Islet of Langerhans (tissue), 1 donor: Measurements from ENCODE around the gene GPBP1.
"Not testable (repeated sequence)": the region's sequence is repeated elsewhere in the genome, so short reads cannot be mapped to it uniquely, and the experiment has no call there.

ENCODE experiments used
- FAIRE-seq: peaks from one replicate; lab custom pipeline; 2011; peaks lifted over from hg19 to GRCh38; lab: Jason Lieb, UNC

GPBP1 gene, protein sequence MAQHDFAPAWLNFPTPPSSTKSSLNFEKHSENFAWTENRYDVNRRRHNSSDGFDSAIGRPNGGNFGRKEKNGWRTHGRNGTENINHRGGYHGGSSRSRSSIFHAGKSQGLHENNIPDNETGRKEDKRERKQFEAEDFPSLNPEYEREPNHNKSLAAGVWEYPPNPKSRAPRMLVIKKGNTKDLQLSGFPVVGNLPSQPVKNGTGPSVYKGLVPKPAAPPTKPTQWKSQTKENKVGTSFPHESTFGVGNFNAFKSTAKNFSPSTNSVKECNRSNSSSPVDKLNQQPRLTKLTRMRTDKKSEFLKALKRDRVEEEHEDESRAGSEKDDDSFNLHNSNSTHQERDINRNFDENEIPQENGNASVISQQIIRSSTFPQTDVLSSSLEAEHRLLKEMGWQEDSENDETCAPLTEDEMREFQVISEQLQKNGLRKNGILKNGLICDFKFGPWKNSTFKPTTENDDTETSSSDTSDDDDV

DNA sequence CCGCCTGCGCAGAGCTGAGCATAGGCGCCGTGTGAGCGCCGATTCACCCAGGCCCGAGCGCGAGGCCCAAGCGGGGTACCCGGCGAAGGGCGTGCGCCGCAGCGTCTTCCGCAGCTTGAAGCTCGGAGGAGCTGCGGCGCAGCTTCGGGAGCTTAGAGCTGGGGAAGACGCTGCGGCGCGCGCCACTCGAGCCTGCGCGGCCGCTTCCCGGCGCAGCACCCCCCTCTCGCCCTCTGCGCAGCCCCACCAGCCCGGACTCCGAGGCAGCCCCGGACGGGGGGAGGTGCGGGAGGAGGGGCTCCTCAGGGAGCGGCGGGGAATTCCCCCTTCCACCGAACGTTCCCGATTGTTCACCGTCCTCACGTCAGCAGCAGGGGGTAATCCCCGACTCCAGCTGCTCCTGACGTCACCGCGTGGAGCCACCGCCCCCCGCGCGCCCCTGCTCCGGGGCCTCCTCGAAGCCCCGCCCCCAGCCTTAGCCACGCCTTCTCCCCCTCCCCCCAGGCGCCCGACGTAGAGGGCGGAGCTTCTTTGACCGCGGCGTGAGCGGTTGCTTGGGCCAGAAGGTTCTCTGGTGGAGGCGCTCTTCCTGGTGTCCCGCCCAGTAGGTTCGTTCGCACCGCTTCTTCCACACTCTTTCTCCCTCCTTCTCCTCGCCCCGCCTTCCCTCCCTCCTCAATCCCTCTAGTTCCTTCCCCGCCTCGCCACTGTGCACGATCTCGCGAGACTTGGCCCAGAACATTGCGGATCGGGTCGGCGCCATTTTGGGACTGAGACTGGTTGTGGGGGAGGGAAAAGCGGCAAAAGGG, at the start of gene GPBP1:
GPBP1 (plus strand) TSS at position 741 of the 809 bp plus-strand sequence. CDS start 40,072 bp downstream, outside the sequence.
- no peak for FAIRE-seq

DNA sequence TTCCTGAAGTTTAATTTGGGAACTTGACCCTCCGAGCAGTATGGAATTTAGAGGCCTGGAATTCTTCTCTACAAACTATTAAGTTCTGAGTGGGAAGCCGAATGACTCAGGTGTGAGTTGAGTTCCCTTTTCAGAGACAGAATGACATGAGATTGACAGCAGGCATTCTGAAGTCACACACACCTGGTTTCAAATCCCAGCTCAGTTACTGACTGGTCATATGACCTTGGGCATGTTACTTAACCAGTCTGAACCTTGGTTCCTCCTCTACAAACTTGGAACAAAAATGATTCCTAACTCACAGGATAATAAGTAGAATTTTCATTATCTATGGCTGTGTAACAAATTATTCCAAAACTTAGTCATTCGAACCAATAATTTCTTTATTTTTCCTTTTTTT, 45.5 kb upstream of the GPBP1 start:
- no peak for FAIRE-seq

DNA sequence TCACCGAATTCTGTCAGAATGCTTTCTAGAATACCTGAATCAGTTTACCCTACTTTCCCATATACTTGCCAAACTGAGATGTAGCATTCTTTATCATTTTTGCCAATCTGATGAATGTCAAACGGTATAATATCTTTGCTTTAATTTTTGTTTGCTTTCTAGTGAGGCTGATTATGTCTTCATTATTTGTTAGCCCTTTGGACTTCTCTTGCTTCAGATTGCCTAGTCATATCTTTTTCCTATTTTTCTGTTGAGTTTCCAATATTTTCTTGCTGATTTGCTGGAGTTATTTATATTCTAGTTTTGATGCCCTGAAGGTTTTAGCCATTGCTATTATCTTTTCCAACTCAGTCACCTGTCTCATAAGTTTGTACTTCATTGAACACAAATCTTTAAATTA, 40.3 kb upstream of the GPBP1 start:
- FAIRE-seq, result no peak

DNA sequence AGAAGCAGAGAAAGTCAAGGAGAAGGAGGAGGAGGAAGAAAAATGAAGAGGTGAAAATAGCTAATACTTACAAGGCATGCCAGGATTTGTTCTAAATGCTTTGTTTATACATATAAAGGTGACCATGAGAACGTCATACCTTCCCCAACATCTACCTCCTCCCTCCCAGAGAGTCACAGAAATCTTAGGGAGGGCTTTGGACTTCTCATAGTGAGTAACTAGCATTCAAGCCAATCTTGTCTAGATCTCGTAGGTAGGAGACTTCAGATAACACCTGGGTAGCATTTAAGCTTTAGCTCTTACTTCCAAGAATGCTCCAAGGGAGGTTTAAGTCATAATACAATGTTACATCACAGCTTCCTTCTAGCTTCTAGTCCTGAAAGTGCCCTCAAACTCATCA, 36.5 kb upstream of the GPBP1 start:
- no peak for FAIRE-seq

DNA sequence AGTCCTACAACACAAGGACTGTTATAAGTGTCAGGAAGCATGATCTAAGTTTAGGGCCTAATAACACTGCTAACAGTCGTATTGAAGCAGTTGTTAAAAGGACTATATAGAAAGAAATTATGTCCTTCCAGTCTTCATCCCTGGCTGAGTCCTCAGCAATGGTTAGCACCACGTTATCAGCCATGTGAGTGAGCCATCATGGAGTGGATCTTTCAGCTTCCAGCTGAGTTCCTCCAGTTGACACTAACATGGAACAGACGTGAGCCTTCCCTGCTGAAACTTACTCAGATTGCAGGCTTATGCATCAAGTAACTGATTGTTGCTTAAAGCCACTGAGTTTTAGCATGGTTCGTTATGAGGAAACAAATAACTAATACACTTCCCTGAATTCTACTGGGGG, 21.5 kb upstream of the GPBP1 start:
- no peak for FAIRE-seq

DNA sequence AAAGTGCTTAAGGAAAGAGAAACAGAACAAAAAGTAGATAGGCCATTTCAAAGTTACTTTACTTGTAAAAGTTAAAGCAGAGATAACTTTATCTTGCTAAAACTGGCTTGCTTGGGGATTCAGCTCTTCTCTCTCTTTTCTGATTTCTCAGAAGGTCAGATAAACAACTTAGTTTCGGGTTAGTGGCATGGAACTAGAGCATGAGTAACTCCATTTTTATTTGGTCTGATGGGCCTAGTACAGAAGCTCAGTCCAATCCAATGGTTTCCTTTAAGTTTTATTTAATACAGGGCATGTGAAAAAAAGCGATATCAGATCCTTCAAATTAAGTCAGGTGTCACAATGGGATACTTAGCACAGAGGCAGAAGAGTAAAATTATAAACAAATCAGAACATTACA, 18.8 kb upstream of the GPBP1 start:
- FAIRE-seq, result no peak

DNA sequence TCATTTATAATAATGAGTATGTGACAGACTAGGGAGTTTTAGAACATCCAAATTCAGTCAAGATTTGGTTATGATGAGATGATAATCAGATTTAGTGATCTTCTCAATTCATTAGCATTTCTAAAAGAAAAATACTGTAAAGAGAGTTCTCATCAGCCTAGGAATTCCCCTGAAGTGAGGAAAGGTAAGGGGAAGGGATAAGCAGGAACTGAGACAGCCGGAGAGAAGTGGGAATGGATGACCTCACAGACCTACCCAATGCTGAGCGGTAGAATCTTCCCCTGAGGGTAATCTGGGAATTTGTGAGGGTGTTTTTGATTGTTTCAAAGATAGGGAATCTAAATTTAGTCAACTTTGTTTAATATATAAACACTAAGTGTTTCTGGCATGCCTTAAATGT, 16.7 kb upstream of the GPBP1 start:
- FAIRE-seq, result no peak

DNA sequence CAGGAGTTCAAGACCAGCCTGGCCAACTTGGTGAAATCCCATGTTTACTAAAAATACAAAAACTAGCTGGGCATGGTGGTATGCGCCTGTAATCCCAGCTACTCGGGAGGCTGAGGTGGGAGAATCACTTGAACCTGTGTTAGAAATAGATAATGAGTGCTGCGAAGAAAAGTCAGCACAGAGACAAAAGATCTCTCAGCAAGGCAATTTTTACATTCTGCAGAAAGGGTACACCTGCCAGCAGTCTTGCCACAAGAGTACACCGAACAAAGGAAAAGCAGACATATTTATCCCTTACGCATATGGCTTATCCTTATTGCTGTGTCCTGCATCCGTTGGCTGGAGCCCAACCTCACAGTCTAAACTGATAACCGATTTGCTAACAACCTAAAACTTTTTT, 16.2 kb upstream of the GPBP1 start:
- FAIRE-seq, result no peak

DNA sequence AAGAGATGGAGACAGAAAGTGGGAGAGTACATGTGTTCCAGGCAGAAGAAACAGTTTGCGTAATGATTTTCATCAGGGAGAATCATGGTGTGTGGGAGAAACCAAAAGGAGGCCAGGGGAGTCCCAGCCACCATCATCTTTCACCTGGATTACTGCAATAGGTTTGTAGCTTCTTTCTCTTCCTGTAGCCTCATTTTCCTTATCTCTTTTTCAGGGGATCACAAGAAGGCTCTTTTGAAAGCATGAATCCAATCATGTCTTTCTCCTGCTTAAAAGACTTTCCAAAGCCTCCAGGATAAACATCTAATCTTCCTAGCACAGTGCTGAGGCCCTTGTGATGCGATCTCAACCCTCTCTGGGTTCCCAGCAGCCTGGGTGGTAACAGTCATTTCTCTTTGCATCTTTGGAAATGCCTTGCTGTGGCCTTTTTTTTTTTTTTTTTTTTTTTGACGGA, 10.3 kb upstream of the GPBP1 start:
- no peak for FAIRE-seq

DNA sequence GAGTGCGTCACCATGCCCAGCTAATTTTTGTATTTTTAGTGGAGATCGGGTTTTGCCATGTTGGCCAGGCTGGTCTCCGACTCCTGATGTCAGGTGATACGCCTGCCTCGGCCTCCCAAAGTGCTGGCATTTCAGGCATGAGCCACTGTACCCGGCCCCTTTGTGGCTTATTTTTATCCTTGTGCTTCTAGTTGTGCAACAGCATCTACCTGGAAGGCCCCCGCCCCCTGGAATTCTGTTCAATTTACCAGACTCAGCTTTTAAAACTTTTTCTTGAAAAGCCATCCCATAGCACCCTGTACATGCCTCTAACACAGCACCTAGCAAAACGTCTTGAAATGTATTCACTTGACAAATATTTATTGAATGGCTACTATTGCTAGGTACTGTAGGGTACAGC, 9.7 kb upstream of the GPBP1 start:
- no peak for FAIRE-seq

DNA sequence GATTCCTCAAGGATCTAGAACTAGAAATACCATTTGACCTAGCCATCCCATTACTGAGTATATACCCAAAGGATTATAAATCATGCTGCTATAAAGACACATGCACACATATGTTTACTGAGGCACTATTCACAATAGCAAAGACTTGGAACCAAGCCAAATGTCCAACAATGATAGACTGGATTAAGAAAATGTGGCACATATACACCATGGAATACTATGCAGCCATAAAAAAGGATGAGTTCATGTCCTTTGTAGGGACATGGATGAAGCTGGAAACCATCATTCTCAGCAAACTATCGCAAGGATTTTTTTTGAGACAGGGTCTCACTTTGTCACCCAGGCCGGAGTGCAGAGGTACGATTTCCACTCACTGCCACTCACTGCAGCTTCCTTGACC, 8.7 kb upstream of the GPBP1 start:
- not testable (repeated sequence) for FAIRE-seq

DNA sequence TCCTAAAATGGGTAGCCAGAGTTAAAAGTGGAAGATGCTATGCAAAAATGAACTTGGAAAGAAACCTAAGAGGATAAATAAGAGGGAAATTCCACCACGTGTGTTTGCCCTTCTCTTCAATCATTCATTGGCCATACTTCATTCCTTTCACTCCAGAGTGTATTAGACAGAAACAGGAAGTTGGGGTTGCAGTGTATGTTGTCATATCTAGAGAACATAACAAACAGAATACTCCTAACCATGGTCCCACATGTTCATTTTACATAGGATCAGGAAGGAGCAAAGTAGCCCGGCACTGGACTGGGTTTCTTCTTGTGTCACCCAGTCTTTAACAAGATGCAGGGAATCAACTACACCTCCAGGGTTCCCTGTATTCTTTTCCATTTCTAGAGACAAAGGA, 7.6 kb upstream of the GPBP1 start:
- FAIRE-seq, result no peak

DNA sequence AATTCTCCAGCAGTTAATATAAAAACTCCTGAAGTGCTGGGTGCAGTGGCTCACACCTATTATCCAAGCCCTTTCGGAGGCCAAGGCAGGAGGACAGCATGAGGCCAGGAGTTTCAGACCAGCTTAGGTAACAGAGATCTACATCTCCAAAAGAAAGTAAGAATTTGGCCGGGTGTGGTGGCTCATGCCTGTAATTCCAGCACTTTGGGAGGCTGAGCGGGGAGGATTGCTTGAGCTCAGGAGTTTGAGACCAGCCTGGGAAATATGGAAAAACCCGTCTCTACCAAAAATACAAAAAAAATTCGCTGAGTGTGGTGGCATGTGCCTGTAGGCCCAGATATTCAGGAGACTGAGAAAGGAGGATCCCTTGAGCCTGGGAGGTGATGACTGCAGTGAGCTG, 6.7 kb upstream of the GPBP1 start:
- FAIRE-seq, result no peak

DNA sequence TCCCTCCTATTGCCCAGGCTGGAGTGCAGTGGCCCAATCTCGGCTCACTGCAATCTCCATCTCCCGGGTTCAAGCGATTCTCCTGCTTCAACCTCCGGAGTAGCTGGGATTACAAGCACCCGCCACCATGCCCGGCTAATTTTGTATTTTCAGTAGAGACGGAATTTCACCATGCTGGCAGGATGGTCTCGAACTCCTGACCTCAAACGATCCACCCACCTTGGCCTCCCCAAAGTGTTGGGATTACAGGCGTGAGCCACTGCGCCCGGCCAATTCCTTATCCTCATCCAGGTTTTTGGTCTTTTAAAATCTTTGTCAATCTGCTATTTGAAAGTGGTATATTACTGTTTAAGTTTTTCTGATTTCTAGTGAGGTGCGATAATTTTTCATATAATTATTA, 3.7 kb upstream of the GPBP1 start:
- not testable (repeated sequence) for FAIRE-seq

DNA sequence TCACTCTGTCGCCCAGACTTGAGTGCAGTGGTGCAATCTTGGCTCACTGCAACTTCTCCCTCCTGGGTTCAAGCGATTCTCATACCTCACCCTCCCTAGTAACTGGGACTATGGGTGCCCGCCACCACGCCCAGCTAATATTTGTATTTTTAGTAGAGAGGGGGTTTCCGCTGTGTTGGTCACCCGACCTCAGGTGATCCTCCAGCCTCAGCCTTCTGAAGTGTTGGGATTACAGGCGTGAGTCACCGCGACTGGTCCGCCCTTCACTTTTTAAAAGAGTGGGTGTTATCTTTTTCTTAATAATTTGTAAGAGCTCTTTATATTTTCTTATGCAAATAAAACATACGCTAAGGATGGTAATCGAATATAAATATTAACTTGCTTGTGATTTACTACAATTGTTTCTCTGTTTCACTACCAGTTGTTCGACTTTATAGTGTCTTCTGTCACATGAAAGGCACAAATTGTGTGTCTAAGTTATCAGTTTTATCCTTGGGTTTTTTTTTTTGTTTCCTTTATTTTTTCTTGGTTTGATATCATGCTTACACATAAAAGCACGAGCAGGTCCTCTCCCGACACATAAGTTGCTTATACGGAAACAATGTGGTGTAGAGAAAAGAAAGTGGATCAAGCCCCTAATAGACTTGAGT, 1.9 kb upstream of the GPBP1 start:
- FAIRE-seq, result no peak

DNA sequence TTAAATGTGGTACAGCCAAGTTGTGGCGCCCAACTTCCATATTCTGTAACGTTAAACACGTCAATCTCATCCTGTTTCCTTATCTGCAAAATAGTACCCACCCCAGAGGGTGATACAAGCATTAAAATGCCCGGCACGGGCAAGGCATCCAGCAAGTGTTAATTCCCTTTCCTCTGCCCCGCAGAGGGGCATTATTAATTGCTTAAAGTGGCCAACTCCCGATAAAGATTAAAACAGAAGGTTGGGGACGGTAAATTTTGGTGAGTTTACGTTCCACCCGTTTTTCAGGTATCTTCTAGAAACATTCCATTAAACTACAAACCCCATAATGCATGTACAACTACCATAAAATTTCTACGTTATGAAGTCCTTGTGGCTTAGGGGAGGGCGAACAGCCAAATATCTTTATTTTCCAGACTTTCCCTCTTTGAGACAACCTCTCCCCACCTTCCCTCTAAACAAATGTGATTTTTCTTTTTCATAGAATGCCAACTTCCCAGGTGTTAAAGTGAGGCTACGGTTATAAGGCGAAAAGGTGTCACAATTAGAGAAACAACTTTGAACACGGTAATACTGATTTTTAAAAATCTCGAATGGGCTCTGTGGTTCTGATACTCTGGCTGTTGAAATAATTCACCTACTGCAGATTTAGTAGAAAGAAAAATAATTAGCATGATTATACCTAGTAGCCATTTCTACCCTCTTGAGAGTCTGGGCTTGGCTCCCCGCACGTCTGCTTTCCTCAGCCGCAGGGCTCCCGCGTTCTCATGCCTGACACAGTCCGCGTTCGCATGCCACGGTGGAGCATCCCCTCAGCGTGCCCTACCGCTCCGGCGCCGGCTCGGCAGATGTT, 1.2 kb upstream of the GPBP1 start:
- FAIRE-seq, result no peak

DNA sequence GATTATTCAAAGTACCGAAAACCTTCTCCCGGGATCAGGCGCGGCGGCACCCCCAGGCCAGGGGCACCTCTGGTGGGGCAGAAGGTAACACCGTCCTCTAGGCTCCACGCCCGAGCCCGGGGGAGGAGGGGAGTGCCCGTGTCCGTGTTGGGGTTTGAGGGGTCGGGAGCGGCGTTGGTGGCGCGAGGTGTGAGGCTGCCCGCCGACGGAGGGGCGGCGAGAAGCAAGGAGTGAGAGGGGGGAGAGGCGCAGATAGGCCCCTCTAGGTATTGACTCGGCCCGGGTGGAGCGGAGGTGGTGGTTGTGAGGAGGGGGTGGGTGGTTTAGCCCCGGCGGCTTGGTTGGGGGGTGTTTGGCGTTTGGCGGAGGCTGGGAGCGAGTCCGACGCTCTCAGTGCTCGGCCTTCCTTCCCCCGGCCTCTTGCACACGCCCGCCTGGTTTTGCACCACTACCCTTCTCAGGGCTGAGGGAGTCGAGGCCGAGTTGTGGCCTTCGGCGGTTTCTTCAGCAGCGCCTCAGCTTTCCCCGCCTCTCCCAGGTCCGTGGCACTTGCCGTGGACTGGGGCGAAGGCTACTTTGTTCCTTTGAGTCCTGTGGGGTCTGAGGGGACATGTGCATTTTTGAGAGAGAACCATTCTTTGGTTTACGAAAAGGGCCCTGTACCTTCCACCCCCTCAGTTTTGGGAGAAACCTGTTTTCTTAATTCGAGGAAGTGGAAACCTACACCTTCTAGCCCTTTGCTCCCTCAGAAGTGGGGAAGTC, 450 bp downstream of the GPBP1 start:
- no peak for FAIRE-seq

DNA sequence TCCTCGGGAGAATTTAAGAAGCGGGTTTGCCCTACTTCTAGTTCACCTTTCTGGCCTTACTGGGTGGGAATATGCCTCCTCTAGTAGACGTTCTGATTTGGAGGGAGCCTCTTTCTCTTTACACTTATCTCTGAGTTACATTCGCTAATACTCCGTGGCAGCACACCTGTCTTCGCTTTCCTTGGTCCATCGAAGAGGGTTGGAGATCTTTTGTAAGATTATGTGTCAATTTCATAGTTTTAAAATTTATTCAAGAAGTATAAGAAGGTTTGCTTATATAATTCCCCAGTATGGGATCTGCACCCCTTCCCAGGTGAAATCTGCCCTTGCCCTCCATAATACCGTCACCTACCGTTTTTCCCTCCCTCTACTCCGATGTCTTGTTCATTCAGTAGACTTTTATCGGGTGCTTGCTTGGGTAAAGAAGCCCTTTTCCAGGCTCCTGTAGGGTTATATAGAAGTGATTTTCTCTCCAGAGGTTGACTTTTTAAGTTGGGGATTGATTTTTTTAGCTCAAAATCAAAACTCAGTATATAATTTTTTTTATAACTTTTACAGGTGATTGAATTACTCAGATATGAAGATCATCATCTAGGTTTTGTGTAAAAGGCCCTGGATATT, 1.1 kb downstream of the GPBP1 start:
- no peak for FAIRE-seq

DNA sequence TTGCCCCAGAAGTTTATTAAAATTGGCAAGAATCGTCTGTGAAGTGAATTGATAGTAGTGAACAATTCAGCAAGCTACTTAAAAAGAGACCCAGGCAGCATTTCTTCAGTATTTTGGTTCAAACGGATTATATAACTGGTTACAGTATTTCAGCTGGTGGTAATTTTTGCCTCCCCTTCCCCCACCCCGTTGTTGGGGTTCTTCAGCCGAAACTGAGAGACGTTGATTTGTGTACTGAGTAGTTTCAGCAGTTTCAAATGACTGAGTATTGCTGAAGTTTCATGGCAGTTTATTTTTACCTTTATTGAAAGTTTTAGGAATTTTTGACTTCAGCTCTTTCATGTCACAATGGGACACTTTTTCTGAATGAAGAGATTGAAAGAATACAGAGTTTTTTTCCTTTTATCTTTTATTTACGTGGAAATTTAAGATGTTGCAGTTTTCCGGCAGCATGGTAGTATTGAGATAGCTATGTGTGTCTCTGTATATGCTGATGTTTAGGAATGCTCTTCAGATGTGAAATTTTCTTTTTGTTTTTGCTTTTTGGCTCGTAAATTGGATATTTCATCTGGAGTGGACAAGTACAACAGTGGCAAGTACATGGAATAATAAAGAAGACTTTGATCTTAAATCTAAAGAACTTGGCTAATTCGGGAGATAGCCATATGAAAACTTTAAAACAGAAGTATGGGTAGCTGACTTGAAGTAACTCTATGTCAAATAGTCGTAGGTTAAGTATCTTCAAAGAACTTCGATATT, 1.9 kb downstream of the GPBP1 start:
- no peak for FAIRE-seq

DNA sequence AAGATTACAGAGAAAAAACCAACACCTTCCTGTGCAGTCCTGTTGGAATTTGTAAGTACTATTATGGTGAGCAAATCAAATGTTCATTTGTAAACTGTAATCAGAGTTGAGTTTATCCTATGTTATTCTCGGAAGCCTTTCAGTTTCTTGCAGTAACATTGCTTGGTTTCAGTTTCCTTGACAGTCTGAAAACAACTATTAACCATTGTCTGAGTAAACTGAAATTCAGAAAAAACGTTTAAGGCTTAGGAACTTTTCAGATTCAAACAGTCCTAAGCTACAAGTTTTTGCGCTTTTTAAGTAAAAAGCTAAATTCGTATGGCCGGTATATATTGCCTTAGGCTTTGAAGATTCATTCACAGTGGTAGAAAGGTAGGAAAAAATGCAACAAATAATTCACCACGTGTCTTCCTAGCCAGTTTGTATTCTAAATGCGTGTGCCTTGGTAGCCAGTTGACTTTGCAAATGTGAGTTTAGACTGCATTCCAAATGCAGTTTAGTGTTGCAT, 2.5 kb downstream of the GPBP1 start:
- FAIRE-seq, result peak; percentile 75
